GM12872 (cell line): ENCODE measurements around the gene WDR81.

Experiments
- TF ChIP-seq, protein P1 (sequence below): IDR thresholded peaks from 3 replicates; pipeline ENCODE4 v1.5.1; 2011; ENCODE audit warnings: low read depth, mild to moderate bottlenecking, low read length, moderate library complexity; ENCODE audit not compliant: insufficient read depth

WDR81 gene

DNA sequence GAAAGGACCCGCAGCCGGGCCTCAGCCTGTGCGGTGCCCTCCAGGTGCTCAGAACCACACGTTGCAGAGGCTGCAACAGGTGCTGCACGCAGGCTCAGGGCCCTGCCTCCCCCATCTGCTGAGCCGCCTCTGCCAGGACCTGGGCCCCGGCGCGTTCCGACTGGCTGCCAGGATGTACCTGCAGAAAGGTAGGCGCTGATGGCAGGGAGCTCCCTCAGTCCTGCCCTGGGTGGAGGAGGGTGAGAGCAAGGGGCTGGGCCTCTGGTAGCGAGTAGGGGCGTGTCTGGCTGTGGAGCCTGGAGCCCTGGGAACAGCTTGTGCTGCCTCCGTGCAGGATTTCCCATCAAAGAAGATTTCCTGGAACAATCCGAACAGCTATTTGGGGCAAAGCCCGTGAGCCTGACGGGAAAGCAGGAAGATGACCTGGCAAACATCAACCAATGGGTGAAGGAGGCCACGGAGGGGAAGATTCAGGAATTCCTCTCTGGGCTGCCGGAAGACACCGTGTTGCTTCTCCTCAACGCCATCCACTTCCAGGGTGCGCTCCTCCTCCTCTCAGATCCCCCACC lies 22.6 kb downstream of the WDR81 start:
- TF ChIP-seq, protein P1, sequence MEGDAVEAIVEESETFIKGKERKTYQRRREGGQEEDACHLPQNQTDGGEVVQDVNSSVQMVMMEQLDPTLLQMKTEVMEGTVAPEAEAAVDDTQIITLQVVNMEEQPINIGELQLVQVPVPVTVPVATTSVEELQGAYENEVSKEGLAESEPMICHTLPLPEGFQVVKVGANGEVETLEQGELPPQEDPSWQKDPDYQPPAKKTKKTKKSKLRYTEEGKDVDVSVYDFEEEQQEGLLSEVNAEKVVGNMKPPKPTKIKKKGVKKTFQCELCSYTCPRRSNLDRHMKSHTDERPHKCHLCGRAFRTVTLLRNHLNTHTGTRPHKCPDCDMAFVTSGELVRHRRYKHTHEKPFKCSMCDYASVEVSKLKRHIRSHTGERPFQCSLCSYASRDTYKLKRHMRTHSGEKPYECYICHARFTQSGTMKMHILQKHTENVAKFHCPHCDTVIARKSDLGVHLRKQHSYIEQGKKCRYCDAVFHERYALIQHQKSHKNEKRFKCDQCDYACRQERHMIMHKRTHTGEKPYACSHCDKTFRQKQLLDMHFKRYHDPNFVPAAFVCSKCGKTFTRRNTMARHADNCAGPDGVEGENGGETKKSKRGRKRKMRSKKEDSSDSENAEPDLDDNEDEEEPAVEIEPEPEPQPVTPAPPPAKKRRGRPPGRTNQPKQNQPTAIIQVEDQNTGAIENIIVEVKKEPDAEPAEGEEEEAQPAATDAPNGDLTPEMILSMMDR = no peak

DNA sequence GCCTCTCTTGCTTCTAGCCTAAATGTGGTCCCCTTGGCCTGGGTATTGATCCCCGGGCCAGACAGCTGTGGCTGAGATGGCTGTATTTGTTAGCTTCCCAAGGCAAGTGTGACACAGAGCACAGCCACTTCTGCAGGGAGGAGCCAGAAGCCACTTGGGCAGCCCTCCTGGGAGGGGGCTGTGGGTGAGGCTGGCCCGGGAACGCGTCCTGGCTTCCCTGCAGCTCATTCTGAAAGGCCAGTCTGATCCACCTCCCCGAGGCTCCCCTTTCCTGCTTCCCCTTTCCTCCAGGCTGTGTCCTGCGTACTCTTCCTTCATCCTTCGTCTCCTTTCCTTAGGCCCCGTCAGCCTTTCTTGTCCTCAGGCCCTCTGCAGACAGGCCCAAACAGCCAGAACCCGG lies 26.1 kb downstream of the WDR81 start:
- TF ChIP-seq, protein P1 = no peak

DNA sequence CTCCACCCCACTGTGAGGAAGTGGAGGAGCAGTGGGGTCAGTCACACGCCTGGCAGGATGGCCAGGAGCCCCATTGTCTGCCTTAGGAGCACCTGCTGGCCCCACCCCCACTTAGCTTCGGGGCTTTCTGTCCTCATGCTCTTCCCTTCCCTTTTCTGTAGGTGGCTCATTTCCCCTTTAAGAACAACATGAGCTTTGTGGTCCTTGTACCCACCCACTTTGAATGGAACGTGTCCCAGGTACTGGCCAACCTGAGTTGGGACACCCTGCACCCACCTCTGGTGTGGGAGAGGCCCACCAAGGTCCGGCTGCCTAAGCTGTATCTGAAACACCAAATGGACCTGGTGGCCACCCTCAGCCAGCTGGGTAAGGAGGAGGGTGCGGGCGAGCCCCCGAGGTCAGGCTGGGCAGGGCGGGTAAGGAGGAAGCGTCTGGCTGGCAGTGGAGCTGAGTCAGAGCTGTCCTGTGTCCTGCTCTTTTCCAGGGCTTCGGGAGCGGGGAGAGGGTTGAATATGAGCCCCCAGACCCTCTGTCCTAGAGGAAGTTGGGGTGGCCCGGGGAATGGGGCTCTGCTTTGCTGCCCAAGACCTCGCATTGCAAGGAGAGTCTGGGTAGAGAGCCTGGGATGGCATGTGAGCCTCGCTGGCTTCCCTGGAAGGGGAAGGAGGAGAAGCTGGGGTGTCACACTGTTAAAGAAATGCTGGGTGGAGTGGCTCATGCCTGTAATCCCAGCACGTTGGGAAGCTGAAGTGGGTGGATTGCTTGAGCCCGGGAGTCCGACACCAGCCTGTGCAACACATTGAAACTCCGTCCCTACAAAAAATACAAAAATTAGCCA lies 28.1 kb downstream of the WDR81 start:
- TF ChIP-seq, protein P1 = no peak

DNA sequence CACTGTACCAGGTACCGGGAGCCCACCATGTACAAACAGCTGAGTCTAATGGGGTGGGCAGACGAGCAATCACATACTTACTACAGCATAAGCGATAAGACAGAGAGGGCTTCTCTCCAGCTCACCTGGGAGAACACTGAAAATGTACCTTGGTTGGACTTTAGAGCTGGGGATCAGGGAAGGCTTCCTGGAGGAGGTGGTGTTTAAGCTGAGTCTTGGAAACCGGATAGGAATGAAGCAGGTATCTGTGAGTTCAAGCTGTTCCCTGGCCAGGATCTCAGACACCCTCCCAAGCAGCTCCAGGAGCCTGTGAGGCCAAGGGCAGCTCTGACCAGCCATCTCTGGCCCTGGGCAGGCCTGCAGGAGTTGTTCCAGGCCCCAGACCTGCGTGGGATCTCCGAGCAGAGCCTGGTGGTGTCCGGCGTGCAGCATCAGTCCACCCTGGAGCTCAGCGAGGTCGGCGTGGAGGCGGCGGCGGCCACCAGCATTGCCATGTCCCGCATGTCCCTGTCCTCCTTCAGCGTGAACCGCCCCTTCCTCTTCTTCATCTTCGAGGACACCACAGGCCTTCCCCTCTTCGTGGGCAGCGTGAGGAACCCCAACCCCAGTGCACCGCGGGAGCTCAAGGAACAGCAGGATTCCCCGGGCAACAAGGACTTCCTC lies 29.4 kb downstream of the WDR81 start:
- TF ChIP-seq, protein P1 = no peak

DNA sequence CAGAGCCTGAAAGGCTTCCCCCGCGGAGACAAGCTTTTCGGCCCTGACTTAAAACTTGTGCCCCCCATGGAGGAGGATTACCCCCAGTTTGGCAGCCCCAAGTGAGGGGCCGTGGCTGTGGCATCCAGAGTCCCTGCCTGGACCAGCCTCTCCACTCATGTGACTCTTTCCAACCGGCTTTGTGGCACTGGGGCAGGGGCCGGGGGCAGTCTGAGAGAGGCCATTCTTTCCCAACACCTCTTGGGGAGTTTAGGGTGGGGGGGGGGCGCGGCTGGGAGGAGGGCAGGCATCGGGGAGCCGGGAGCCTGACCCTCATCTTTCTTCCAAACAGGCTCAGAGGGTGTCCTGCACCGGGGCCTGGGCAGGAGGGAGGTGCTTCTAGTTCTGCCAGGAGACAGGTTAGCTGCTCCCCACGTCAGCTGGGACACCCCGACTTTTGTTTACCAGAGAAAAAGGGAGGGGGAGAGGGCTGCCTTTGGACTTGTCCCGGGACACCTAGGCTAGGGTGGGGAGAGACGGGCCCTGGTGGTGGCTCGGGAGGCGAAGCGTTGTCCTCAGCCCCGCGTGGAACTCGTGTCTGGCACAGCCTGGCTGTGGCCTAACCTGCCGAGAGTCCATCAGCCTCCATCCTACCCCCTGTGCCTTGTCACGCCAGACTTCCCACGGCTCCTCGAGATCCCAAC lies 30.1 kb downstream of the WDR81 start:
- TF ChIP-seq, protein P1 = no peak

DNA sequence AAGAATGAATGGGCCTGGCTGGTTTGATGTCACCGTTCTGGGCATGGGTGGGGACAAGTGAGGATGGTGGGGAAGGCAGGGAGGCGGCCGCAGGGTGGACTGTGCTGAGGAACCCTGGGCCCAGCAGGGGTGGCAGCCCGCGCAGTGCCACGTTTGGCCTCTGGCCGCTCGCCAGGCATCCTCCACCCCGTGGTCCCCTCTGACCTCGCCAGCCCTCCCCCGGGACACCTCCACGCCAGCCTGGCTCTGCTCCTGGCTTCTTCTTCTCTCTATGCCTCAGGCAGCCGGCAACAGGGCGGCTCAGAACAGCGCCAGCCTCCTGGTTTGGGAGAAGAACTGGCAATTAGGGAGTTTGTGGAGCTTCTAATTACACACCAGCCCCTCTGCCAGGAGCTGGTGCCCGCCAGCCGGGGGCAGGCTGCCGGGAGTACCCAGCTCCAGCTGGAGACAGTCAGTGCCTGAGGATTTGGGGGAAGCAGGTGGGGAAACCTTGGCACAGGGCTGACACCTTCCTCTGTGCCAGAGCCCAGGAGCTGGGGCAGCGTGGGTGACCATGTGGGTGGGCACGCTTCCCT lies 30.8 kb downstream of the WDR81 start:
- TF ChIP-seq, protein P1 = no peak
